Measurements from ENCODE around the gene ANK3. TPM values are rescaled to one million over a fixed set of nuclear protein-coding genes. Genes with fewer than 3 reads are reported as not detected.

Gene ANK3
- polyA plus RNA-seq, 3 donors, result not detected

DNA sequence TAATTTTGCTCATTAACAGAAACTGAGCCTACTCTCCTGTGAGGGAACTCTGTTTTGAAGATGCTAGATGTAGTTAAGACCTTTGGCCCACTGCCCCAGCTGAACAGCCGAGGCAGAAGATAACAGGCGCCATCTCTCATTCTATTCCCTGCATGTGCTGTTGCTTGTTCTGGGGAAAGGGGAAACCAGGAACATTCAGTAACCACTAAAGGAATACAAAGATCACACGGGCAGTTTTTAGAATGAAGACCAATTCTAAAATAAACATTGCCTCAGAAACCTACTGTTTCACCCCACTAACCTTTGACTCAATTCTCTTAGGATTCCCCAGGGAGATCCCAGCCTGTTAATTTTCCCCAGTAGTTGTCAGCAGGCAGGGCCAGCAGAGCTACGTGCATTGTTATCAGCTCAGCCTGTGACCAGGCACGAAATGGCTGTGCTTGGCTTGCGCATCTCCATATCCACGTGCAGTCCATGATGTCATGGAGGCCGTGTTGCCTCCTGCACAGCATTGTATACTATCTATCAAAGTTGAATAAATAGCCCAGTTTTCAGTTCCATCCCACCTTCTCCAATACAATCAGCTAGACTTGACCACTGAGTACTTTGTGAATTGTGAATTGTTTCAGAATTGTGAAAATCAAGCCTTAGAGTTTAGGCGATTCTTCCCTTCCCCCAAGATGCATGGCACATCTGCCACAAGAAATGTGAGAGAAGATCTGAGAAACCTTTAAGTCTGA lies 36.0 kb downstream of the ANK3 start:
- H3K9me3 ChIP-seq (replicated peaks in 1 of 2; ENCODE audit: control insufficient read depth in 1 of 2, insufficient read depth in 1 of 2, low read length in 2 of 2), result no peaks in the 10 kb centered on the region
- no peak overlapping the region for H2AFZ ChIP-seq (ENCODE audit: insufficient read depth, low read depth, low read length, poor library complexity, severe bottlenecking)
- H3K36me3 Mint-ChIP-seq, result no peaks in the 10 kb centered on the region
- WGBS (ENCODE audit: insufficient coverage), result 81% methylated on average over 4 of the region's 9 CpGs
- DNase-seq, result no peak
- TF ChIP-seq, protein P1, sequence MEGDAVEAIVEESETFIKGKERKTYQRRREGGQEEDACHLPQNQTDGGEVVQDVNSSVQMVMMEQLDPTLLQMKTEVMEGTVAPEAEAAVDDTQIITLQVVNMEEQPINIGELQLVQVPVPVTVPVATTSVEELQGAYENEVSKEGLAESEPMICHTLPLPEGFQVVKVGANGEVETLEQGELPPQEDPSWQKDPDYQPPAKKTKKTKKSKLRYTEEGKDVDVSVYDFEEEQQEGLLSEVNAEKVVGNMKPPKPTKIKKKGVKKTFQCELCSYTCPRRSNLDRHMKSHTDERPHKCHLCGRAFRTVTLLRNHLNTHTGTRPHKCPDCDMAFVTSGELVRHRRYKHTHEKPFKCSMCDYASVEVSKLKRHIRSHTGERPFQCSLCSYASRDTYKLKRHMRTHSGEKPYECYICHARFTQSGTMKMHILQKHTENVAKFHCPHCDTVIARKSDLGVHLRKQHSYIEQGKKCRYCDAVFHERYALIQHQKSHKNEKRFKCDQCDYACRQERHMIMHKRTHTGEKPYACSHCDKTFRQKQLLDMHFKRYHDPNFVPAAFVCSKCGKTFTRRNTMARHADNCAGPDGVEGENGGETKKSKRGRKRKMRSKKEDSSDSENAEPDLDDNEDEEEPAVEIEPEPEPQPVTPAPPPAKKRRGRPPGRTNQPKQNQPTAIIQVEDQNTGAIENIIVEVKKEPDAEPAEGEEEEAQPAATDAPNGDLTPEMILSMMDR (IDR thresholded peaks at IDR 0.05), result no peak
- H3K27ac Mint-ChIP-seq, result no peak overlapping the region
- H3K79me2 ChIP-seq (ENCODE audit: insufficient read depth, low read length), result no peaks in the 10 kb centered on the region
- intact Hi-C loops (cut with micrococcal nuclease), result no loop called here
- no peak overlapping the region for H3K4me3 Mint-ChIP-seq
- H3K4me1 Mint-ChIP-seq, result no peaks in the 10 kb centered on the region
- no peaks in the 10 kb centered on the region for H3K4me1 ChIP-seq (ENCODE audit: control insufficient read depth in 1 of 2, insufficient read depth in 2 of 2, low read length in 2 of 2)
- H3K4me3 ChIP-seq (replicated peaks in 1 of 3; ENCODE audit: low read depth in 2 of 3, low read length in 3 of 3), result no peak overlapping the region
- H3K27me3 ChIP-seq (ENCODE audit: control insufficient read depth in 2 of 2, insufficient read depth in 2 of 2, low read length in 2 of 2), result no peaks in the 10 kb centered on the region
- H3K27ac ChIP-seq (ENCODE audit: low read depth in 1 of 2, low read length in 2 of 2), result no peak overlapping the region
- H3K4me2 ChIP-seq (replicated peaks; ENCODE audit: extremely low read depth, low read length, poor library complexity, severe bottlenecking), result no peak overlapping the region
- H3K9me3 Mint-ChIP-seq, result no peaks in the 10 kb centered on the region
- H4K20me1 ChIP-seq (ENCODE audit: insufficient read depth, low read length), result no peaks in the 10 kb centered on the region
- H3K36me3 ChIP-seq (replicated peaks in 1 of 2; ENCODE audit: control insufficient read depth in 1 of 2, insufficient read depth in 2 of 2, low read length in 2 of 2), result no peaks in the 10 kb centered on the region
- no peak overlapping the region for H3K9ac ChIP-seq (ENCODE audit: insufficient read depth, low read length, poor library complexity, severe bottlenecking)
- H3K27me3 Mint-ChIP-seq (ENCODE audit: low read depth in 3 of 3), result no peaks in the 10 kb centered on the region

DNA sequence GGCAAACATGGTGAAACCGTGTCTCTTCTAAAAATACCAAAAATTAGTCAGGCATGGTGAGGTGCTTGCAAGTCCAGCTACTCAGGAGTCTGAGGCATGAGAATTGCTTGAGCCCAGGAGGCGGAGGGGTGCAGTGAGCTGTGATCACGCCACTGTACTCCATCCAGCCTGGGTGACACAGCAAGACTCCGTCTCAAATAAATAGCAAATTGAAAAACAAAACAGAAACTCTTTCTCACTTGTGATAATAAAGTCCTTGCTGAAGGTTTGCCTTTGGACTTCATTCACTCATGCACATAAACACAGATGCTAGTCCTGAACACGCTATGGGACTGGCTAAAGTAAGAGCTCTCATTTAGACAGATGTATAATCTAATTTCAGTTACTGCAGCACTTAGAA lies 37.6 kb downstream of the ANK3 start:
- no peaks in the 10 kb centered on the region for H3K4me1 ChIP-seq (ENCODE audit: control insufficient read depth in 1 of 2, insufficient read depth in 2 of 2, low read length in 2 of 2)
- no peak overlapping the region for H3K9ac ChIP-seq (ENCODE audit: insufficient read depth, low read length, poor library complexity, severe bottlenecking)
- Mint-ChIP-seq H3K4me1 (no peaks in the 10 kb centered on the region), H3K27ac (no peak overlapping the region), H3K27me3 (ENCODE audit: low read depth in 3 of 3) (no peaks in the 10 kb centered on the region), H3K4me3 (no peak overlapping the region), H3K36me3 (no peaks in the 10 kb centered on the region), H3K9me3 (no peaks in the 10 kb centered on the region)
- no peak for DNase-seq
- H3K9me3 ChIP-seq (replicated peaks in 1 of 2; ENCODE audit: control insufficient read depth in 1 of 2, insufficient read depth in 1 of 2, low read length in 2 of 2), result no peaks in the 10 kb centered on the region
- H3K27me3 ChIP-seq (ENCODE audit: control insufficient read depth in 2 of 2, insufficient read depth in 2 of 2, low read length in 2 of 2), result no peaks in the 10 kb centered on the region
- intact Hi-C loops (cut with micrococcal nuclease), result no loop called here
- H3K4me2 ChIP-seq (replicated peaks; ENCODE audit: extremely low read depth, low read length, poor library complexity, severe bottlenecking), result no peak overlapping the region
- WGBS (ENCODE audit: insufficient coverage), result 89% methylated on average over 4 of the region's 5 CpGs
- H3K36me3 ChIP-seq (replicated peaks in 1 of 2; ENCODE audit: control insufficient read depth in 1 of 2, insufficient read depth in 2 of 2, low read length in 2 of 2), result no peaks in the 10 kb centered on the region
- no peak overlapping the region for H3K27ac ChIP-seq (ENCODE audit: low read depth in 1 of 2, low read length in 2 of 2)
- no peaks in the 10 kb centered on the region for H3K79me2 ChIP-seq (ENCODE audit: insufficient read depth, low read length)
- no peaks in the 10 kb centered on the region for H4K20me1 ChIP-seq (ENCODE audit: insufficient read depth, low read length)
- TF ChIP-seq, protein P1 (IDR thresholded peaks at IDR 0.05), result no peak
- H2AFZ ChIP-seq (ENCODE audit: insufficient read depth, low read depth, low read length, poor library complexity, severe bottlenecking), result no peak overlapping the region
- no peak overlapping the region for H3K4me3 ChIP-seq (replicated peaks in 1 of 3; ENCODE audit: low read depth in 2 of 3, low read length in 3 of 3)

Data from CD14-positive monocyte (primary cell).